NCI-H446 treated with DMSO at 0.1 percent for 48 hours (cell line): Measurements from ENCODE around the gene CDK5RAP2.
"Not testable (repeated sequence)": the region's sequence is repeated elsewhere in the genome, so short reads cannot be mapped to it uniquely, and the experiment has no call there.

Experiments used
- DNase-seq: peaks from one replicate; lab custom pipeline; 2025; lab: John Stamatoyannopoulos, UW

CDK5RAP2 gene

DNA sequence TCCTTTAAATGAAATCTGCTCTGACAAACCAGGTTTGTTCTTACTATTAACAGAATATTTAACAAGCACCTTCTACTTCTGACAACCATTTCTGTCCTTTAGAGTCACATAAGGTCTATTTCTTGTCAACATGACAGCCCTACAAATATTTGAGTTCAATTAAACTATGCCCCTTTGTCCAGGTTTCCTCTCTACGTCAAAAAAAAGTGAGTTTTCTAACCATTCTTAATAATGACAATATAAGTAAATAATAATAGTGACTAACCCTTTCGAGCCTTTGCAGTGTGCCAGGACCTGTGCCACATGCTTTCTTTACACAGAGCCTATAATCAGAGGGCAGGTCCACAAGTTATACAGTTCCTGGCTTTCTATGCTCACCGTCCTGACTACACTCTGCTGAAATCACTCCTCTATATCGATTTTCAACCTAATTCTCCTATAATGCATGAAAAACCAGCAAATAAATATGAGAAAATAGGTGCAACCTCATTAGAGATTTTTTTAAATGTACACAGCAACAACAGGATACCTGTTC is 115.0 kb downstream of the CDK5RAP2 start:
- DNase-seq, result no peak

DNA sequence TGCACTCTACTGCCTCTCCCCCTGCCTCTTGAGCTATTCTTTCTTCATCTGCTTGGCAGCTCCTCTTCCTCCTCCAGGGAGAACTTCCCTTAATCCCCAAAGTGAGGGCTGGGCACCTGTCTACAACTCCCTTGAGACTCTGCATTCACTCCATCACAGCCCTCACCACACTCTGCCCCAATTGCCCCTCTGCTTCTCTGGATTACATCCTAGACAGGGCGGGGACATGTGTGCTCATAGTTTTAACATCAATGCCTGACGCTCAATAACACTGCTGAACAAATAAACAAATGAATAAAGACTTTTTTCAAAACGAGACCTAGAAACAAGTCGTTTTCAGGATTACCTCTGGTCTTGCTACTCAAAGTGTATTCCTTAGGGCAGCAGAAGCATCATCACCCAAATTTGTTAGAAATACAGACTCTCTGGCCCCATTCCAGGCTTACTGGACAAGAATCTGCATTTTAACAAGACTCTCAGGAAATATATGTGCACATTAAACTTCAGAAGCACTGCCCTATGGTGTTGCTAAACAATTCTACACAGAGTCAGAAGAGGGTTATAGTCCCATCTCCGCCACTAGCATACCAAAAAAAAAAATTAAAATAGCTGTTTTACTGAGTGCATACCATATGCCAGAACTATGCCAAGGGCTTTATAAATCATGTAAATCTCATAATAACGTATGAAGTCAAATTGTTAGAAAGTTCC is 115.6 kb downstream of the CDK5RAP2 start:
- no peak for DNase-seq

DNA sequence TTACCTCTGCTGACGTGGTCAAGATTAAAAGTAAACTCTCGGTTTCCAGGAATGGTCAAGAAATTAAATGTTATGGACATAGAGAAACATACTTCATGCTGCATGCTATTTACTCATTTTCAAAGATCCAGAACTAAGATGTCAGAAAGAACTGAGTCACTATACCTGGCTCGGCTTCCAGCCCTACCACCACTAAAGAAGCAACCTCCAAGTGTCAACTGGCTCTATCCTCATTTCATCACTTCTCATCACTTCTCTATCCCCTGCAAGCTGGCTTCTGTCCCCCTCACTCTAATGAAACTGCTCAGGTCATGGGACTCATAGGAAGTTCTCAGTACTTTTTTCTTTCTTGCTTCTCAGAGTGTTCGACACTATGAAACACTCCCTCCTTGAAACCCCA is 116.2 kb downstream of the CDK5RAP2 start:
- DNase-seq, result no peak

DNA sequence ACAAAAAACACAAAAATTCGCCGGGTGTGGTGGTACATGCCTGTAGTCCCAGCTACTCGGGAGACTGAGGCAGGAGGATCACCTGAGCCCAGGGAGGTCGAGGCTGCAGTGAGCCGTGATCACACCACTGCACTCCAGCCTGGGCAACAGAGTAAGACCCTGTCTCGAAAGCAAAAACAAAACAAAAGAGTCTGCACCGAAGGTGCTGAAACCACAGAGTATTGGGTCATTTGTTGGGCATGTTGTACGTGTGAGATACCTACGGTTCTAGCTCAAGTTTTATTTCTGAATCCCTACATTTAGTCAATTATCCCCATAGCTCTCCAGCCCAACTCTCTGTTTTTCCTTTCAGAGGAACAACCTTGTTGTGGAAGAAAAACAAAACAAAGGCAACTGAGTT is 118.3 kb downstream of the CDK5RAP2 start:
- not testable (repeated sequence) for DNase-seq

DNA sequence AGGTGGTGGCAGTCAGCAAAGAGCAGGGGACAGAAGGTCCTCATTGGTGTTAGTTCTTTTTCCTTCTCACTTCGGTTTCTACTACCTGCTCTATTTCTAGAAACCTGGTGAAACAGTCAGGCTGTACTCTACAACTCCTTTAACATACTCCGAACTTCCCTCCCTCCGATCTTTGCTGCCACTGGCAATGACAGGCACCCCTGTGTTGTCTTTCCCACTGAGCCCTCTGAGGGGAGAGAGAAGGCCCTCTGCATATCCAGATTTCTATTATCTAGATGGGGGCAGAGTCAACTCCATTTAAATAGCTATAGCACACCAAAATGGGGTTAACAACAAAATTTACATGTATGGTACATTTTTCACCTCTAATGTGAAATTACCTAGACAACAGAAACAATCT is 123.7 kb downstream of the CDK5RAP2 start:
- no peak for DNase-seq

DNA sequence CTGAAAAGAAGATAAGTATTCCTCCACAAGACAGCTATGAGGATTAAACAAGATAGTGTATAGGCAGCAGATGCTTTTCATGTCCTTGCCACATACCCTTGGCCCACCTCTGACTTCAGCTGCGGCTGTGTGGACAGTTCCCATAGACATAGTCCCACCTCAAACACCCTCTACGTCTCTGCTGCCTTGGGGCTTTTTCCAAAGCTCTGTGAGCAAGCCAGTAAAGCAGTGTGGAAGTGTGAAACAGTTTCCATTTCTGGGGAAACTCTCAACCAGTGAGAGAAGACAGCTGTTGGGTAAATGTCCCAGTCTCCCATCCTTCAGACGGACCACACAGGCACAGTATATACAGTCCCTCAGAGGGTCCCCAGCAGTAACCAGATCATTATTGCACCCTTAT is 125.5 kb downstream of the CDK5RAP2 start:
- DNase-seq, result no peak

DNA sequence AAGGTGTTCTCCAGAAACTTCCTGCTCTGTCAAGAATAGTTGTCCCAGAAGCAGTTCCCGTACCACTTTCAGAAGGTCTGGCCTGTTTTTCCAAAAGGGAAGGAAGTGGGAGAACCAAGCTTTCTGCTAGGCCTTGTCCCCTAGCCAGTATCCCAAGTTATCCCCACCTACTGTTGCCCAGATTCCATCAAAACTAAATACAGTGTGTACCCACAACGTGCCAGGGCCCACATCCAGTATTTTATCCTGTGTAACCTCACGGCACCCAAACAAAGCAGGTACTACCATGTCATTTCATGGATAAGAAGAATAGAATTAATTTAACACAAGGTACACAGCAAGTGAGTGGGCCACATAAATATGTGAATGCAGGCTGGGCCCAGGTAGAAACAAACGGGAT is 126.2 kb downstream of the CDK5RAP2 start:
- no peak for DNase-seq

DNA sequence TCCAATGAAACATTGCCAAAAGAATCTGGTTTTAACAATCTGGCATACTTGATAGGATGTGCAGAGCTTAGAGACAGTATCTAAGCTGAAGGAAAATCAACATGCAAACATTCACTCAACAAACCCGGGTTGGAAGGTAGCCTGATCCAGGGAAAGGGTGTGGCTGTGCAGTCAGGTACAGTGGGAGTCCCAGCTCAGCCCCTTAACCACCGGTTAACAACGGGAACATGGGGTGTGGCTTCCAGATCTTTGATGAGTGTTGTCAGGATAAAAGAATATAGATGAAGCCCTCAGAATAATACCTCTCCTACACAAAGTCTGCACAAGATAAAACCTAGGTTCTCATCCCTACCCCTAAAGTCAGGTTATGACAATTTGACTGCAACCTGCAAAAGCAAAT is 127.3 kb downstream of the CDK5RAP2 start:
- DNase-seq, result no peak

DNA sequence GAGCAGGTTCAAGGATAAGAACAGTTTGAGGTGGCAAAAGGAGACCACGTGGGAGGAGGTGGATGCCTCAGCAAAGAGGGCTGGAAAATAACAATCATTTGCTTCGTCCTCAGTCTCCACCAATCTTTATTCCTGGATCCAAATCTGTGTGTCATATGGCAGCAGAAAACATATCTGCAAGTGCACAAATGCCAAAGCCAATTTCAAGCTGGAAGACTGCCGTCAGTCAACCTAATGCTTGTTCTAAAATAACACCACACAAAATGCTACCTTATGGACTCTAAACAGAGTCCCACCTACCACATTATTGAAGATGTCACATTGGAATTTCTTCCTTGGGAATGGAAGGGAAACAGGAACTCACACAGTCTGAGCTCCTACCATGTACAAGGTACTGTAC is 129.1 kb downstream of the CDK5RAP2 start:
- no peak for DNase-seq

DNA sequence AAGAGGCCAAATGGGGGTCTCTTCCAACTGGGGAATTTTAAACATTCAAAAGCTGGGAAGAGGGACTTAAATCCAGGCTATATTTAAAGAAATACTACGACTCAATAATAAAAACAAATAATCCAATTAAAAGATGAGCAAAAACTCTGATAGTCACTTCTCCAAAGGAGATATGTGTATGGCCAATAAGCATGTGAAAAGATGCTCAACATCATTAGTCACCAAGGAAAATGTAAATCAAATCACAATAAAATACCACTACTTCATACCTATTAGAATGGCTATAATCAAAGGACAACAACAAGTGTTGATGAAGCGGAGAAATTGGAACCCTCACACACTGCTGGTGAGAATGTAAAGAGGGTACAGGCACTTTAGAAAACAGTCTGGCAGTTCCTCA is 130.4 kb downstream of the CDK5RAP2 start:
- DNase-seq, result no peak

DNA sequence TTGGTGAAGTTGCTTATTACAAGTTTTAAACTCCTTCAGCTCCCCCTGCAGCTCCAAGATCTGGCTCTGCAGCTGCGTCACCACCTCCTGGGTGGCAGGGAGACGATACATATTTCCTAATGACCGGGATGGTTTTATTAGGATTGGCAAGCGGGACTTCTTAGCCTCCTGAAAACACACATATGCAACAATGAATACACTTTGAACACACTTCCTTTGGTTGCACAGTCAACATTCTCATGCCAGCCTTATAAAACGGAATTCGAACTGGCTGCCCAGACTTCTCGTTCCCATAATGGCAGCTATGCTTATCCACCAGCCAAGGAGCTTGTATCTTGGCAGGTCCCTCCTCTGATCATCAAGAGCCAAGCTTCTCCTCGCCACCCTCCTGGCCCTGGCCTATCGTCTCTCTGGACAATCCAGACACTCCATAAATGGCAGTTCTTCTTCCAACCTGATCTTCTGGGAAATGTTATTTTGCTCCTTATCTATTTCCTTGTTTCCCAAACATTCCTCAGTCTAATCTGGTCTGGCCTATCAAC is 131.9 kb downstream of the CDK5RAP2 start:
- DNase-seq, result no peak

DNA sequence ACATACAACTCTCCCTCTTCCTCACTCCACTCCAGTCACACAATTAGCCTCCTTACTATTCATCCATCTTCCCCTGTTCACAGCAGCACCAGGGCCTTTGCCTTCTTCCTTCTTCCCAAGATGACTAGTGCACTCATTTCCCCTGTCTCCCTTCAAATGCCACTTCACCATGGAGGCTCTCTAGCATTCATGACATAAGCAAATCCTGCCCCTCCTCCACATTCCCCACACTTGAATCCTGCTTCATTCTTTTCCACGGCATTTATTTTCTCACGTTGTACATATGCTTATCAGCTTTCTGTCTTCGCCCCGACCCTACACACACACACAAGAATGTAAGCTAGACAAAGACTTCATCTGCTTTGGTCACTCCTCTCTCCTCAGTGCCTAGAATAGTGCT is 133.3 kb downstream of the CDK5RAP2 start:
- no peak for DNase-seq

DNA sequence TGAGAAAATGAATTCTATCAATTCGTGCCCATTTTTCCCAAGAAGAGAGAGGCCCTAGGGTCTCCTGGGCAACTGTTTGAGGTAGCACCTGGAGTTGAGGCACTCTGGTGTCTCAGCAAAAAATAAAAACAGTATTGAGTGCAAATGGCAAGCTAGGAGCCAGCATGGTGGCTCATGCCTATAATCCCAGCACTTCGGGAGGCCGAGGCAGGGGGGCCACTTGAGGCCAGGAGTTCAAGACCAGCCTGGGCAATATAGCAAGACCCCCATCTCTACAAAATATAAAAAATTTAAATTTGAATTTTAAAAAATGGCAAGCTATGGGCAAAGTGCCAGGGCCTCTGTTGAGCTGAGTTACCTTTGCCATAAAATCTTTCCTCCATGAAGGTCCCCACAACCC is 136.0 kb downstream of the CDK5RAP2 start:
- DNase-seq, result no peak

DNA sequence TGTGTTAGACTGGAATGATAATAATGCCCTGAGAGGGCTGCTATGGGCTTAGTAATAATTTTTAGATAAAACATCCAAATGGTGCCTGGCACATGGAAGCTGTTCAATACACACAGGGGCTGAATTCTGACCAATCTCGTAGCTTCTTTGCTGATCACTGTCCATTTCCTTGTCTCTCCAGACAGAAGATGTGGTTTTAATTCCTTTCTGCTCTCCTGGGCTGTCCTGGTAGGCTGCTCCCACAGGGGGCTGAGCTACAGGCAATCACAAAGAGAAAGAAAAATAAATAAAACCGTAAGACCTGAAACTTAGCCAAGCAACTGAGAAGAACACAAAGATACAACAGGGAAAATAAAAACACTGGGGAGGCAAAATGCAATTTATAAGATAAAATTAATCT is 136.5 kb downstream of the CDK5RAP2 start:
- DNase-seq, result no peak

DNA sequence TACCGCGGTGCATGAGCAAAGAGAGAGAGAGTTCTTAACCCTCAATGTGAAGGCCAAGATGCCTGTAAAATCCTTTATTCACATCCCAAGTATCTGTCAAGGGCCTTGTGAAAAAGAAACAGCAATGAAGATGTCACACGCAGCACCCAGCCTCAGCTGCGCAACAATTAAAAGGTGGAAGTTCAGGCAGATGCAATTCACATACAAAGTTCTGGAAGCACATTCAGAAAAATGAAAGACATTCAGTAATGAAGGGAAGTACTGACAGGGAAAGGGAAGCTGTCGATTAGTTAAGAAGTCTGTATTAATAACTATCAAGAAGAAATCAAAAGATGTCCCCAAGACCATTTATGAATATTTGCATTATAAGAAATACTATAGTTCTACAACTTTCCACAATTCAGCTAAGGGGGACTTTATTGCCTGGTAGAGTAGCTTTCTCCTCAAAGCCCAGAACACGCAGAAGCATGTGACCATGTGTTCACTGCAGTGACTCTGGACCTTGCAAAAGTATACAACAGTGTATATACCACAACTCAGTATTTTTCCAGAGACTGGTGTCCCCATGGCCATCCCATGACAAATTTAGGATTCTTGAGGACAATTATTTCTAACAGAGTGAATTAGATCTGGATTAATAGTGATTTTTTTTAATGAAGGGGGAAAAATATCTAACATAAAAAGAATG is 137.5 kb downstream of the CDK5RAP2 start:
- DNase-seq, result no peak

DNA sequence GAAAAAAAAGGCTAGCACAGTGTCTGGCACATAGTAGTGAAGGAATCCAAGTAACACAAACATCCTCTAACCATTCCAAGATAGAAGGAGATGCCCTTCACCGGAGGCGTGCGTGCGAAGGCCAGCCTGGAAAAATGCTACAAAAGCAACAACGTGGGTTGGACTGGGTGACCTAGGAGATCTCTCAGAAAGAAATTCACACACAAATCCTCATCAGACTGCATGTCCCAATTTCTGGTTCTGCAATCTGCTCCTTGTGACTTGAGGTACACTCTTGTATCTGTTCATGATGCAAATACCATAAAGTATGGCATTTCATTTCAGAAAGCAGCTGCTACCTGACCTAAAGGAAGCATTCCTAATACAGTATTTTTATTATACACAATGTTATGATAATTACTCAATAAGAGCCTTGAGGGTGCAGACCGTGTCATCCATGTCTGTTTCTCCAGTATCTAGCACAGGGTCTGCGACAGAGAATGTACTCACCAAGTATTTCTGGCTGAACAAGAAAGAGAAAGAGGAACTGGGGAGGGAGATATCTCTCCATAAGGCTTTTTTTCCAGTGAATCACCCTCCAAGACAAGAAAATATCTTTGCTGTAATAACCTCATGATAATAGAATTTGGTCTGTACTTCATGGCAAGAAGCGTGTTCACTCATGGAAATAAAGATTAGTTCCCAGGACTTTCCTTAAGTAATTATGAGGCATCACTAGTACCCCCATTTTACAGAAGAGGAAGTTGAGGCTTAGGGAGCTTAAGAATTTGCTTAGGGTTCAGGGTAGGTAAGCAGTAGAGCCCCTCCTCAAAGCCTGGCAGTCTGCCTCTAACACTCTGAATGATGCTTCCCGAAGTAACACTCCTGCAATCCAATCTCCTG is 138.3 kb downstream of the CDK5RAP2 start:
- DNase-seq, result no peak

DNA sequence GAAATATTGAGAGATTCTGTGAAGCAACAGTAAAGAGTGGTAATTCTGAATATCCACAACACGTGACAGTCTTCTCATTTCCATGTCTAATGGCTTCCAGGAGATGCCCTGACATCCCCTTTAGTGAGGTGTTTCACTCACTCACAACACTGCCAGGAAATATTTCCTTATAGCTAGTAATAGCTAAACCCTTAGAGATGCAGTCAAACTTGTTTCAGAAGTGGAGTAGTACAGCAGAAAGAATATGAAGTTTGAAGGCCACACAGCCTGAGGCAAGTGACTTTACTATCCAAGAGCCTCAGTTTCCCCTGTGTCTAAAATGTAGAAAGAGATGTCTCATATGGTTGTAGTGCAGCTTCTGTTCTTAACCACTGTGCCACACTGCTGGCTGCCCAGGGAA is 139.2 kb downstream of the CDK5RAP2 start:
- no peak for DNase-seq

DNA sequence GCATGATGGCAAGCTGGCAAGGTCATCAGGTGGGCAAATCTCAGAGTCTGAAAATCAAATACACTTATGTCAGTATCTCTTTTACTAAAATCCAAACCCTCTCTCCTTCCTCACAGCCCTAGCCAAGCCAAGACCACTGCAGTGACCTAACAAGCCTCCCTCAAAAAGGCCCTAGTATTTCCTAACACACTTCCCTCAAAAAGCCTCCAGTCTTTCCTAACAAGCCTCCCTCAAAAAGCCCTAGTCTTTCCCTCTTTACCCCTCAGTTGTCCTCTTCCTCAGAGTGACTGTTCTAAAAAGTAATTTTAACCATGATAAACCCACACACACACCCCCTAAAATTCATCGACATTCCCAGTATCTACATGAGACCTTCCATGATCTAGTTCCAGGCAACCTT is 140.0 kb downstream of the CDK5RAP2 start:
- DNase-seq, result no peak

DNA sequence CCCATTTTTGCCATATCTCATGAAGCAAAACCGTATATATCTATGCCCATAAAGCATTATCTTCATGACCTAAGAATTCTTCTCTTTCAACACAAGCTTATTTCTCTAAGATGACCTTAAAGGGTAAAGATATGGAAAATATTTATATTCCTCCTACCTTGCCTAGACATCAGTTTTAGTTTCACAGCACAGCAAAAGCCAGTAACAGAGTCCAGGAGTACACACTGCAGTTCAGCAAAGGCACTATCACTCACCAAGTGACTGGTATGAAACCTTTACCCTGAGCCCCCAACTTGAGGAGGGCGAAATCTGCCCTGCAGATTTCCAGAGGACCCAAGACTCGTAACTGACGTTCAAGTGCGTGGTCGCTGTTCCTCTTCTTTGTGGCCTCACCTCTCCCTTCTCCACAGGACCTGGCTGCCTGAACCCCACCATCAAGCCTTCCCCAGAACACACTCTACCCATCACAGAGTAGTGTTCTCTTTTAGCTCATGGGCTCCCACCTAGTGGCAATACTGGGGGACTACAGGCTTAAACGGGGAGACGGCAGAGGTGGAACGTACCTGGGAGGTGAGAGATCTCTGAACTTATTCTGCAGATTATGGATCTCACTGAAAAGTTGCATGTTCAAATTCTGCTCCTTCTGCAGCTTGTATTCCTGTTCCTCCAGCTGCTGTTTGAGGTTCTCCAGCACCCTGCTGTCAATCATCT is 141.0 kb downstream of the CDK5RAP2 start:
- no peak for DNase-seq

DNA sequence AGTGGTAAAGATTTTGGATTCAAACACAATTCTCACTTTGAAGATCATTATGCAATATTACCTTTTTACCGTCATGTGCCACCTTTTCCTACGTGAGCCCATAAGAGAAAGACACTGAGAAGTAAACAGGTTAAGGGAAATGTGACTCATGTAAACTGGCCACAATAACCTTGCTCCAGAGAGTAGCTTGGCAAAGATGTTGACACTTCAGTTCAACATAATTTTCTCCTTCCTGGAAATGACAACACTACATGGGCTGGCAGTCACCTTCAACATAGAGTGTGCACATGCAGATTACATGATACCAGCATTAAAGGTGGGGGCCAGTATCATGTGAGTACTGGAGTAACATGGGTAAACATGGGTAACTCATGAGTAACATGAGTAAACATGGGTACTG is 141.9 kb downstream of the CDK5RAP2 start:
- no peak for DNase-seq

DNA sequence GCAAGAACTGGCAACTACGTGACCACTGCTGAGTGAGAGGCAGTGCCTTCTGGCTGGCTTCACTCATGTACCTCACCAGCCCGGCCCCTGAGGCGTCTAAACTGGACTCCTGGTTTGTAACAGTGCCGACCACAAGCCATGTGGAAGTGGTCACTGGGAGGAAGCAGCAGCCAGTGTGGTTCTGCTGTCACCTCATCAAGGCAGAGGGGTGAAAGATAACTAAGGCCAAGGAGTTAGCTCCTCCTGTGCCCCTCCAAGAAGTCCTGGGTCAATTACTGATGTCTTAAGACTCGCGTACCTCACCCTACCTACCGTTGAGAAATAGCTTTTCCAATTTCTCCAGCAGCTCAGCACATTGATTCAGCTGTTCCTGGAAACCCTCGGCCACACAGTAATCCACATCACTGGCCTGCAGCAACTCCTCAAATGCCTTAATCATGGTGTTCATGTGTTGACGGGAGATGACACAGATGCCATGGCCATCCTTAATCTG is 142.9 kb downstream of the CDK5RAP2 start:
- DNase-seq, result no peak

DNA sequence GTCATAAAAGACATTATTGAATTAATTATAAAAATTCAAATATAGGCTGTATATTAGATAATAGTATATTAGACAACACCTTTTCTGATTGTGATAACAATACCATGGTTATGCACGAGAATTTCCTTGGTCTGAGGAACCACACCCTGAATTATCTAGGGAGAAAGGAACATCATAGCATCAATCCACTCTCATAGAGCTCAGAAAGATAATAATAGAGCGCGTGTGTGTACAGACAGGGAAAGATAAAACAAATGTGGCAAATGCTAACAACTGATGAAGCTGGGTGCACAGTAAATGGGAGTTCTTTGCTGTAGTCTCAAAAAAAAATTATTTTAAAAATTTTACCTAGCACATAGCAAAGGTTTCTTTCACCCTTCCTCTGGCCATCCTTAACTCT is 143.5 kb downstream of the CDK5RAP2 start:
- DNase-seq, result no peak
